Fibroblast of skin of left biceps (primary cell): ENCODE data around the gene INHA.

Experiments used
- DNase-seq, 2 experiments: peaks; one replicate each; pipeline ENCODE4 v3.0.0-alpha.2; 2013; ENCODE audit warnings: low read depth in 2 of 2

INHA gene

DNA sequence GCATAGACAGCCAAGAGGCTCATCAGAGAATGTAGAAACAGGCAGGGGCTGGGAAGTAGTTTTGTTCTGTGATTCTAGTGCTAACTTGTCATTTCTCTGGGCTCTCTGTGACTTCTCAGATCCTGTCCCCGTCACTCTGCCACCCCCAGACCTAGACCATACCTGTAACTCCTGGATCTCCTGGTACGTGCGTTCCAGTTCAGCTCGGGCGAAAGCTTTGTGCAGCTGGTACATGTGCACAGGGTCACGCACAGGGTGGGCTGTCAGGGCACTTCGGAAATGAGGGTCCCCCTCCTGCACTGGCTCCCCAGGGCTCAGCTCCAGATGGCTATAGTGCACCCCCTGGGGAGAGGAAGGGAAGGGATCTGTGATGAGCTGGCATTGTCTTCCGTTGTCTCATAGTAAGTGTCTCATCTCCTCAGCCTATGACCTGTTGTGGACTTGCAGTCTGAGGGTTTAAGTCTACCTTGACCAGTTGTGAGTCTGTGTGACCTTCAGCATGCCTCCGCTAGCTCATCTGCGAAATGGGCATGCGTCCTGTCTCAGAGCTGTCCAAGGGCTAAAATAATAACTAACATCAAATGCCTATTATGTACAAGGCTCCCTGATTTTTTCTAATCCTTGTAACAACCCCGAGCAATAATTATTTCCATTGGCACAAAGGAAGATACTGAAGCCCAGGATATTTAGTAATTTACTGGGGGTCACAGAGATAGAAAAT, 31.2 kb upstream of the INHA start:
- no peak for DNase-seq

DNA sequence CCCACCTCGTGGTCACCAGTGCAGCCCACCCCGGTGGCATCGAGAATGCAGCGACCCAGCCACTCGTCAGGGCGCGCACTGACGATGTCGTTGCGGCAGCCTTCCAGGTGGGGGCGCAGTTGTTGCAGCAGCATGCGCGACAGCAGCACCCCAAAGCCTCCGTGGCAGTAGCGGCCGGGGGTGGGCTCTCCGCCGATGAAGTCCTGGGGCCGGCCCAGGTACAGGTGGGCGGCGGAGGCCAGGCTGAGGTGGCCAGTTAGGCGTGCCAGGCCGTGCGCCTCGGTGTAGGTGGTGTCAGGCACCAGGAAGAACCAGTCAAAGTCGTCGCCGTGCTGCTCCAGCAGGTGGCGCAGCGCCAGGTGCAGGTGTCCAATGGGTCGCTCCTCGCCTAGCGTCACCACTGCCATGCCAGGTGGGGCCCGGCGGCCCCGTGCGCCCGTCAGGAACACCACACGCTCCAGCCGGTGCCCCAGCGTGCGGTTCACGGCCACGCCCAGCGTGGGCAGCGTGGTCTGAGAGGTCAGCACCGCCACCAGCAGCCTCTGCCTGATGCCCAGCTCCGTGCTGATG, 30.4 kb upstream of the INHA start:
- DNase-seq: no peak

DNA sequence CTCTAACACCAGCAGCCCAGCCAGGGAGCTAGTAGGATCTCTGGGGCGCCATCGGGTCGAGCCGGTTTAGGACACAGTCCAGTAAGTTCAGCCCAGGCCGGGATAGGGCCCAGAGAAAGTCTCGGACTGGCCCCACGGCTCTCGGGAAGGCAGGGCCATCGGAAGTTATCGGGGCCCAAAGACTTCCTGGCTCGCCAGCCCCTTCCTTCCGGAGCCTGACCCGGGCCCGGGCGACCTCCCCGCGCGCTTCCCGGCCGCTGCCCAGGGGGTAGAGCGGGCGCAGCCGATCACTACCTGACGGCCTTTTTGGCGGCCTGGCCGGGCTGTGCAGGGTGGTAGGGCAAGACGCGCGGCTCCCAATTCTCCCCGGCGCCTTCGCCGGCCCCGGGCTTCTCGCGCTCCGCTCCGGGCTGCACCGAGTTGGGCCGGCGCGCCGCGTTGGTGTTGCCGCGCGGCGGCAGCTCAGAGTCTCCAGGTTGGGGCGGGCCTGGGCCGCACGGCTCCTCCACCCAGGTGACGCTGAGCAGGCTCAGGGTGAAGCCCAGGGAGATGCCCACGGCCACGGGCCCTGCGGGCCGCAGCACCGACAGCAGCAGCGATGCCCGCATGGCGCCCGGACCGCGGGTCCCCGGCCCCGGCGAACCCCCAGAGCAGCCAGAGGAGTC, 29.0 kb upstream of the INHA start:
- DNase-seq: no peak

DNA sequence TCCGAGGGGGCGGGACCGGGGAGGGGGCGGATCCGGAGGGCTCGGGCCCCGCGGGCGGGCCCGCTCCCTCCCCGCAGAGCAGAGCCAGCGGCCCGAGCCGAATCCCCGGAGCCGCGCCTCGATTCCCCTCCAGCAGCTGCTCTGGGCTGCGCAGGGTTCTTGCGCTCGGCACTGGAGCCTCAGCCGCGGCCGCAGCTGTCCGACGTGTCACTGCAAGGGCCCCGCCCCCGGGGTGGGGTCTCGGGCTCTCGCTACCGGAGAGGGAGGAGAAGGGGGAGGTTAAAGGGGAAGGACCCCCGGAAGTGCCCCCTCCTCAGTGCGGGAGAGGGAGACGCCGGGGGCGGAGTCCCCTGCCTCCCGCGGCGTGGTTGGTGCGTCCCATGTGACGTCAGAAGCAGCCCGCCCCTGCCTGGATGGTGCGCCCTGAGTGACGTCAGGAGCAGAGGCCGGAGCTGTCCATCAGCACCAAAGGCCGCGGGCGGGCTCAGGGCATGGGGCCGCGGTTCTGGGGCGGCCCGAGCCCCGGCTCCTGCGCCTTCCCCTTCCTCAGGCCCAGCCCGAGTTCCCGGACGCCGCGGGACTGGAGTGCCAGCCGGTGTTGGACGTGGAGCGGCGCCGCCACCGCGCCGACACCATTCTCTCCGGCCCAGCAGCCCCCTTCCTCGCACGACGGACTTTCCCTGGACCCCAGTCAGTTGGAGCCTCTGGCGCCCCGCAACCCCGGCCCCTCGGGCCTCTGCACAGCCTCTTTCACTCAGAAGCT, 28.3 kb upstream of the INHA start, which contains the start of the genes CHPF and TMEM198:
Gene CHPF, minus strand, starts transcription at position 214 of the 763 bp plus-strand sequence. CDS start 271 bp downstream, outside the sequence.
Gene TMEM198, plus strand, starts transcription at position 433 of the 763 bp plus-strand sequence. CDS start 700 bp downstream, outside the sequence.
- DNase-seq: peak; percentile 97

DNA sequence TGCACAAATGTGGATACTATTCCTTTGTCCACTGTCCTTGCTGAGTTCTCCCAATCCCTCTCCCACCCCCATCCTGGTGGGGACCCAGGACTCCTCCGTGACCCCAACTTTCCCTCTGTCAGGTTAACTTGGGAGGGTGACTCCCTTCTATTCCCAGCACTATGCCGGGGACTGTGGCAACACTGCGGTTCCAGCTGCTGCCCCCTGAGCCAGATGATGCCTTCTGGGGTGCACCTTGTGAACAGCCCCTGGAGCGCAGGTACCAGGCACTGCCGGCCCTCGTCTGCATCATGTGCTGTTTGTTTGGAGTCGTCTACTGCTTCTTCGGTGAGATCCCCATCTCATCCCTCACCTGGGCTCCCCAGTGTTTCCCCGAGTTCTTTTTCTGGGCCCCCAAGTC, 27.5 kb upstream of the INHA start:
- DNase-seq: no peak

DNA sequence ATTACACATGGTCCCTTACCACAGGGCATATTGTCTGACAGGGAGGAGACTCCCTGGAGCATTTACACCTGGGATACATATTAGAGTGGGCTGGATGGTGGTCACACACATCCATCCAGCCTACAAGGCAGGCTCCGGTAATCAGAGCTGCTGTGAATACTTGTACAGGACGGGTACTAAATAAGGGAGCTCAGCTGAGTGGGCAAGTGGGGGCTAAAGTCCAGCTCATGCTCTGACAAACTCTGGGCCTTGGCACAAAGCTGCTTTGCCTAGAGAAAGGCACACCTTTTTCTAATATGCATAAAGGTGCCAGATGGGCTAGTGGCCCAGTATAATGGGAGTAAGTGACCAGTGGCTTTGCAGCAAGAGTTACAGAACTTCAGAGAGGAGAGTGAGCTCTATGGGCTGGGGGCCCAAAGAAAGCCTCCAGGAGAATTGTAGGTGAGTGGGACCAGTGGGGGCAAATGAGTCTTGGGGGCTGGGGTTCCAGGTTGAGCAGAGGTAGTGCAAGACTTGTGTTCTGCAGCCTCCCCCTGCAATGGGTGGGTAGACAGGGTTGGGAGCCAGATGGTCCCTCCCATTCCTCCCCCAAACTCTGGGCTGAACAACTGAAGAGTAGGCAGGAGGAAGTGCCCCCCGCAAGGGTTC, 26.7 kb upstream of the INHA start:
- DNase-seq: no peak

DNA sequence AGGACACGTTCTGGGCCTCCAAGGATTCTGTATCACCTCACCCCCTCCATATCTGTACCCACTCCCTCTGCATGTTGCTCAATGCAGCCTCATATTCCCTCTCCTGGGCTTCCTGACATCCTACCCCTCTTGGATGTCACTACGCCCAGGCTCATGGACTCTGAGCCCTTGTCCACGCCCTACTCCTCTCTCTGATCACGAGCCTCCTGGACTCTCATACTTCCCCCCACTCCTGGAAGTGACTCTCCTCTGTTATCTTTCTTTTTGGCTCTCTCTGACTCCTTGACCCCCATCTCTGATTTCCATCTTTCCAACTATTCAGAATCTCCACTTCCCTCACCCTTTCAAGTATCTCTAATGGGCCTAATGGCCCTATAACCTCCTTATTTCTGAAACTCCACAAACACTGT, 26.2 kb upstream of the INHA start:
- no peak for DNase-seq

DNA sequence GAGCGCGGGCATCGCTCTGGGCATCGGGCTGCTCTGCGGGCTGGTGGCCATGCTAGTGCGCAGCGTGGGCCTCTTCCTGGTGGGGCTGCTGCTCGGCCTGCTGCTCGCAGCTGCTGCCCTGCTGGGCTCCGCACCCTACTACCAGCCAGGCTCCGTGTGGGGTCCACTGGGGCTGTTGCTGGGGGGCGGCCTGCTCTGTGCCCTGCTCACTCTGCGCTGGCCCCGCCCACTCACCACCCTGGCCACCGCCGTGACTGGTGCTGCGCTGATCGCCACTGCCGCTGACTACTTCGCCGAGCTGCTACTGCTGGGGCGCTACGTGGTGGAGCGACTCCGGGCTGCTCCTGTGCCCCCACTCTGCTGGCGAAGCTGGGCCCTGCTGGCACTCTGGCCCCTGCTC, 24.5 kb upstream of the INHA start:
- DNase-seq: no peak

DNA sequence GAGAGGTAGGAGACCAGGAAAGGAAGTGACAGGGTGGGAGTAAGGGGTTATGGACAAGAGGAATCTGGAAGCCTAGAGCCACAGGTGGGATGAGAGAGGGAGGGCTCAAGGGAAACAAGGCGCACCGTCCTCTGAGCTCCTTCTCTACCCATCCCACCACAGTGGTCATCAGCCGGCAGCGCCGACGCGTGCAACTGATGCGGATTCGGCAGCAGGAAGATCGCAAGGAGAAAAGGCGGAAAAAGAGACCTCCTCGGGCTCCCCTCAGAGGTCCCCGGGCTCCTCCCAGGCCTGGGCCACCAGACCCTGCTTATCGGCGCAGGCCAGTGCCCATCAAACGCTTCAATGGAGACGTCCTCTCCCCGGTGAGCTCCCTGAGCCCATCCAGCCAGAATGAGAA, 23.1 kb upstream of the INHA start:
- DNase-seq: no peak

DNA sequence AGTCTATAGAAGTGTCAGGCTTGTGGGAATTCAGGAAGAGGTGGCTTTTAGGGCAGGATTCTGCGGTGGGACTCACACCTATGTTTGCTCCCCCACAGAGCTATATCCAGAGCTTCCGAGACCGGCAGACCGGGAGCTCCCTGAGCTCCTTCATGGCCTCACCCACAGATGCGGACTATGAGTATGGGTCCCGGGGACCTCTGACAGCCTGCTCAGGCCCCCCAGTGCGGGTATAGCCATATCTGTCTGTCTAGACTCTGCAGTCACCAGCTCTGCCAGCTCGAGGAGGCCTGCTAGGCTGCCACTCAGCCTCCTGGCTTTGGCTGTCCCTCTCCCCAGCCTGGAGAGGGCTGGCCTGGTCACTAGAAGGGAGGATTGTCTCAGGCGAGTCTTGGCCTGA, 22.5 kb upstream of the INHA start:
- no peak for DNase-seq

DNA sequence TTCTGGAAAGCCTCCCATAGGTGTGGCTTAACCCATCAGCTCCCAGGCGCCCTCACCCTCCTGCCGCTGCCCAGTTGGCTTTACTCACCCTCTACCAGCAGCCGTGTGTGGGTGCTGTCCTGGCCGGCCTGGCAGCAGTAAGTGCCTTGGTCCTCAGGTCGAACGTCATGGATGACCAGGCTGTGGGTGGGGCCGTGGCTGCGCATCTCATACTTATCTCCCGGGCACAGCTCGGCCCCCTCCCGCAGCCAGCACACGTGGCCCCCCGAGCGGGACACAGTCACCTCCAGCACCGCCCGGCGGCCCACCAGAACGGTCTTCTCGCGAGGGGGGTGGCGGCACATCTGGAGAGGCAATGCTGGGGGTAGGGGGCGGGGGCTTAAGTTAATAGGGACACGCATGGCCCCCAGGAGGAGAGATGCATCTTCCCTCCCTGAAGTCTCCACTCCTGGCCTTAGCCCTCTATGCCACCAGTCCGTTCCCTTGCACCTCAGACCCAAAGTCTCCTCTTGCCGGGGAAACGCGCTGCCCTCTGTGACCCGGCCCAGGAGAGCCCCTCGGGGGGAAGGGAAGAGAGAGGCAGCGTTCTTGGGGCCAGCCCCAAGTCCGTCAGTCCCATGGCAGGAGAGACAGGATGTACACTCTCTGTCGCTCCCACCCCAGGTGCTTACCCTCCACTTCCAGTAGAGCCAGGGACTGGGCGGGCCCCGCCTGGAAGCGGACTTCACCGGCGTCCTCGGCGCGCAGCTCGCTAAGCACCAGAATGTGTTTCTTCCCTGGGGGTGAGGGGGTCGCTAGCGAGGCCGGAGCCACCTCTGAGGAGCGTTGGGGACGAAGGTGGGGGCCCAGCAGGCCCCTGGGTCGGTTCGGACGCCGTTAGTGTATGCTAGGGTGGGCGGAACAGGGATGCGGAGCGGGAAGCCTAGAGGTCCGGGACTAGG, 20.4 kb upstream of the INHA start:
- DNase-seq: no peak

DNA sequence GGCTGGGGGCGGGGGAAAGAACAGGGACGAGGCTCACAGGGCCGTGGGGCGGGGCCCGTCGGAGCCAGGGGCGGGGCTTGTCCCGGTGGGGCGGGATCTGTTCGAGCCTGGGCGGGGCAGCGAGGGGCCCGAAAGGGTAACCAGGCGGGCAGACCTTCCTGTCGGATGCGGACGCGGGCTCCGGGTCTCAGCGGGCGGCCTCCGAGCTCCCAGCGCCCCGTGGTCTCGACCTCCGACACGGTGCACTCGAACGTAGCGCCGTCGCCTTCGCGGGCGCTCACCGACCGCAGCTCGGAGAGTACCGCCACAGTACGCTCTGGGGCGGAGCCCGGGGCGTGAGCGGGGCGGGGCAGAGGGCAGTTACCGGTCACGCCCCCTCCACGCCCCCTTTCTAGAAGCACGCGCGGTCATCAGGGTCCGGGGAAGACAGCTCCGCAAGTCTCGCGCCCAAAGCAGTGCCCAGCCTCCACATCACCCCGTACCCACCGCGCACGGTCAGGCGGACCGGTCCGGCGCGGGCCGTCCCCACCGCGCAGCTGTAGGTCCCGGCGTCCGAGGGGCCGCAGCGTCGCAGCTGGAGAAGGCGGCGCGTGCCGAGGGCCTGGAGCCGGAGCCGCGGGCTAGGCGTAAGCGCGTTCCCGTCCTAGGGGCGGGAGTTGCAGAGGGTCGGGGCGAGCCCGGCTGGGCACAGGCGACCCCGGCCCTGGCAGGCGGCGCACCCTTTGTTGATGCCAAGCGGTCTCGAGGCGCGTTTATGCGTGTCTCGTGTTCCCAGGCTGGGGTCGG, 19.5 kb upstream of the INHA start:
- peak in 1 of 2 experiments; percentile 42 for DNase-seq

DNA sequence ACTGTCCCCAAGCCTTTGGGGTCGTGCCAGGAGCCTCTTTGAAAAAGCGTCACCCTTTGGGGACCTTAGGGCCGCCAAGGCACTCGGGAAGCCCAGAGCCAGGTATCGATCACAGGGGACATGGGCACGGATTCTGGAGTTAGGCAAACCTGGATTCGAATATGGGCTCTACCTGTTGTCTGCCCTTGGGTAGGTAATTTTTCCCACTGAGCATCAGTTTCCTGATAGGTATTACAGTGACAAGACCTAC, 19.0 kb upstream of the INHA start:
- no peak for DNase-seq

DNA sequence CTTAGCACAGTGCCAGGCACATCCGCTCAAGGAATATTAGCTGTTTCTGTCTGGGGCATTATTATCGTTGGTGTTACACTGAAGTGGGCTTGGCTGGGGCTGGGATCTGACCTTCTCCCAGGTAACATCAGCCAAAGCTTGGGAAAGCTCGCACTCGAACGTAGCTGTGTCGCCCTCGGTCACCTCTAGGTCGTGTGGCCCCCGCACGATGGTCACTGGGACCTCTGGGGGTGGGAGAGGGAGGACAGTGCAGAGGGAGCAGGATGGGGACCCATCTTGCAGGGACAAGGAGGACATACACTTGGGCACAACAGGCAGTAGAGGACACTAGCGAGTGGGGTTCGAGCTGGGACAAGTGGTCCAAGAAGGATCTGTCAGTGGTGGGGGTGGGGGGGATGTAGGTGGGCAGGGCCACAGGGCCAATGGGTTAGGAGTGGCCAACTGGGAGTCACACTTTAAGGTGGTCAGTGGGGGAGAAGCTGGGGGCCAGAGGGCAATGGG, 18.6 kb upstream of the INHA start:
- DNase-seq: no peak

DNA sequence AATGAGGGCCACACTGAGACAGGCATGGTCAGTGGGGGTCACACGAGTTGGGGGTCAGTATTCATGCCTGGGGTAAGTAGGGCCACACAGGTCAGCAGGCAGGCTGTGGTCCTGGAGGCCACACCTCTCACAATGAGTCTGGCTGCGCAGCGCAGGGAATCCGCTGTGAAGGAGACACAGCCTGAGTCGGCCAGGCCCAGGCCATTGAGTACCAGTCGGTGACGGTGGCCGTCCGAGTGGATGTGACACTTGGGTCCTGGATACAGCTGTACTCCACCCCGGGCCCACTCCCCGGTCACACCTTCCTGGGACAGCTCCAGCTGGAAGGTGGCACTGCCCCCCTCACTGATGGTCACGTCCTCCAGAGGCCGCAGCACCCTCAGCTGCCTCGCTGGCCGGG, 17.8 kb upstream of the INHA start:
- DNase-seq: no peak

DNA sequence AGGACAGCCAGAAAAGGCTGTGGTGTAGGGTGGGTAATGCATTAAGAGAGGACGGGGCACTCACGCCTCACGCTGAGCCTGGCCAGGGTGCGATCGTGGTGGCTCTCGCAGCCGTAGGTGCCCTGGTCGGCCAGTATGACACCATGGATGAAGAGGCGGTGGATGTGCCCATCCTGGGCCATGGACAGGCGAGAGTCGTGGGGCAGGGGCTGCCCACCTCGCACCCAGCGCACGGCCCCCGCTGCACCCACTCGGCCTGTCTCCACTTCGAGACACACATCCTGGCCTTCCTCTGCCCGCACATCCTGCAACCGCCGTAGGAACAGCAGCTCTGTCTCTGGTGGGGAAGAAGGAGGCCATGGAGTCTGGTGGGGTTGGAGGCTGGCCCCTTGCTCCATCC, 16.2 kb upstream of the INHA start:
- DNase-seq: no peak

DNA sequence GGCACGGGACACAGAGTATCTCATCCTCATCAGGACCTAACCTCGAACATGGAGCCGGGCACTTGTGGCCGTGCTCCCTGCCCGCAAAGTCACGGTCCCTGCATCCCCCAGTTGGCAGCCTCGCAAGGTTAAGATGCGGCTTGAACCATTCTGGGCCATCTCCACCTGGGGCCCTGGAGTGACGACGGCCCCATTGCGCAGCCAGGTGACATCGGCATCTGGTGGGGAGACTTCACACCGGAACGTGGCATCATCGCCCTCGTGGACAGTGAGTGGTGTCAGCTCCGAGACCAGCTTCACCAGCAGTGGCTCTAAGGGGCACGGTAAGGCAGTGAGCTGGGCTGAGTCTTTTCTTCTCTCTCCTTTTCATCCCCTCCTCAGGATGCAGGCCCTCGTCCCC, 15.7 kb upstream of the INHA start:
- DNase-seq: no peak

DNA sequence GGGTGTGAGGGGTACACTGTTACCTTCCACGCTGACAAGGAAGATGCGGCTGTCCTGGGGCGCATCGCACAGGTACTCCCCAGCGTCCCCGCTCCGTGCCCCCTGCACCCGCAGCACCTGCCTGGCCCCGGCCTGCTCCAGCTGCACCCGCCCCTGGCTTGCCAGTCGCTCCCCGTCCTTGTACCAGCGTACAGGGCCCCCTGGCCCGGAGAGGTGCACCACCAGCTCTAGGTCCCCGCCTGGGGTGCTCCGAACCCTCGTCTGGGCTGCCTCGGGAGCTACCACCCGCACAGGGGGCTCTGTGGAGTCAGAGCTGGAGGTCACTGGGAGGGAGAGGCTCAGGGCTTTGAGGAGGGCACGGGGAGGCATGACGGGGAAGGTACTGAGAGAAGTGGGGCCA, 14.8 kb upstream of the INHA start:
- DNase-seq: no peak

DNA sequence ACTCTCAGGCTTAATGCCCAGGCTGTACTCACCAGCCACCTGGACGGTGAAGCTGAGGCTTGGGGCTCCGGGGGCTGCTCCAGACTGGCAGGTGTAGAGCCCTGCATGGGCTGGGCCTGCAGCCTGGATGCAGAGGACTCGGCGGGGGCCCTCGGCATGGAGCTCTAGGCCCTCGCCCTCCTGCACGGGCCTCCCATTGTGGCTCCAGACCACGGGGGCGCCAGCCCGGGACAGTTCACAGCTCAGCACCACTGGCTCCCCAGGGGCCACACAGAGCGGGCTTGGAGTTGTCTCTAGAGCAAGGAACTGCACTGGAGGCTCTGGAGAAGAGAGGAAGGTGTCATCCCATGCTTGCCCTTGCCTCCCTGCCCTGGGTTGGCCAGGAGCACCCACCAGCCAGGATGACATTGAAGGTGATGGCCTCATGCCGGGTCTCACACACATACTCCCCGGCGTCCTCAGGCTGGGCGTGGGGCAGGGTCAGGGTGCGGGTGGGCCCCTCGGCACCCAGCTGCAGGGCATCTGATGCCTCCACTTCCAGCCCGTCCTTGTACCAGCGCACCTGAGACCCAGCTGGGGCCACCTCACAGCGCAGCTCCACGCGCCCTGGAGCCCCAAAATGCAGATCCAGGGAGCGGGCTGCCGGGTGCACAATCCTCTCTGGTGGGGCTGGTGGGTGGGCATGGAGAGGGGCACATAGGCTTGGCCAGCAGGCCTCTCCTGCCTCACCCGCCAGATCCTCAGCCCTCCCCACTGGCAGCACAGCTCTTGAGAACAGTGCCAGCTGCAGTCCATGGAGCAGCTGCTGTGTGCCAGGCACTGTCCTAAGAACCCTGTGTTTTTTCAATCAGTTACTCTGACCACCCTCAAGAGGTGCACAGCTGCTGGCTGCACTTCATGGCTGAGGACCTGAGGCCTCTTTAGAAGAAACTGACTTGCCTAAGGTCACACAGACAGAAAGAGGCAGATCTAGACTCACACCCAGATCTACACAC, 14.0 kb upstream of the INHA start:
- no peak for DNase-seq
